Ishikawa (cell line): ENCODE data around the gene REPS2.

ENCODE experiments used
- CEBPB ChIP-seq: IDR thresholded peaks from 2 replicates; pipeline ENCODE4 v1.6.1; 2012
- CREB1 ChIP-seq: IDR thresholded peaks from 2 replicates; pipeline ENCODE4 v1.6.1; 2012; ENCODE audit warnings: low read depth
- NFIC ChIP-seq: IDR thresholded peaks from 2 replicates; pipeline ENCODE4 v1.6.1; 2012
- TAF1 ChIP-seq: IDR thresholded peaks from 2 replicates; pipeline ENCODE4 v1.6.1; 2012; ENCODE audit warnings: low read depth, mild to moderate bottlenecking
- YY1 ChIP-seq: IDR thresholded peaks from 2 replicates; pipeline ENCODE4 v1.6.1; 2012; ENCODE audit warnings: low read depth
- TF ChIP-seq, protein P1 (sequence below): IDR thresholded peaks from 2 replicates; pipeline ENCODE4 v1.6.1; 2012

GRCh38 chrX:17065100-17065499 is 118.6 kb downstream of the REPS2 start:
- TF ChIP-seq CREB1, result no peak
- no peak for TF ChIP-seq NFIC
- TF ChIP-seq, protein P1, sequence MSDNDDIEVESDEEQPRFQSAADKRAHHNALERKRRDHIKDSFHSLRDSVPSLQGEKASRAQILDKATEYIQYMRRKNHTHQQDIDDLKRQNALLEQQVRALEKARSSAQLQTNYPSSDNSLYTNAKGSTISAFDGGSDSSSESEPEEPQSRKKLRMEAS, result no peak
- no peak for TF ChIP-seq YY1
- no peak for TF ChIP-seq TAF1
- TF ChIP-seq CEBPB, result no peak
